Mesendoderm (in vitro differentiated cells): ENCODE results near the gene RPS6KA2.

Experiments used
- DNase-seq: peaks from one replicate; pipeline ENCODE4 v3.0.0; 2013
- H2AK5ac ChIP-seq: 2 replicates; pipeline ENCODE4 v1.6.1; 2013; ENCODE audit warnings: low read length, inconsistent platforms
- H2BK120ac ChIP-seq: 2 replicates; pipeline ENCODE4 v1.6.1; 2013; ENCODE audit warnings: low read depth, mild to moderate bottlenecking, low read length, moderate library complexity, mixed read lengths
- H2BK15ac ChIP-seq: replicated peaks from 2 replicates; pipeline ENCODE4 v1.6.1; 2013; ENCODE audit warnings: low read depth, mild to moderate bottlenecking, moderate library complexity
- H2BK5ac ChIP-seq: 2 replicates; pipeline ENCODE4 v1.6.1; 2013; ENCODE audit warnings: low read length, inconsistent platforms
- H3K18ac ChIP-seq: 2 replicates; pipeline ENCODE4 v1.6.1; 2013; ENCODE audit warnings: mild to moderate bottlenecking, low read length, mixed read lengths
- H3K23ac ChIP-seq: one replicate; pipeline ENCODE4 v1.6.1; 2013; ENCODE audit warnings: low read length
- H3K27ac ChIP-seq: 2 replicates; pipeline ENCODE4 v1.5.1; 2013; ENCODE audit warnings: low read depth, mild to moderate bottlenecking, inconsistent platforms, low read length, moderate library complexity
- H3K27me3 ChIP-seq: 2 replicates; pipeline ENCODE4 v1.6.1; 2013; ENCODE audit warnings: low read length, control low read depth, mild to moderate bottlenecking, inconsistent platforms; ENCODE audit not compliant: insufficient read depth, poor library complexity
- H3K36me3 ChIP-seq: 2 replicates; pipeline ENCODE4 v1.6.1; 2013; ENCODE audit warnings: low read length, inconsistent platforms; ENCODE audit not compliant: control insufficient read depth, insufficient read depth
- H3K4ac ChIP-seq: one replicate; pipeline ENCODE4 v1.6.1; 2013; ENCODE audit warnings: low read depth, mild to moderate bottlenecking, low read length, moderate library complexity
- H3K4me1 ChIP-seq: 2 replicates; pipeline ENCODE4 v1.6.1; 2013; ENCODE audit warnings: low read depth, low read length, inconsistent platforms; ENCODE audit not compliant: control insufficient read depth
- H3K4me2 ChIP-seq: 2 replicates; pipeline ENCODE4 v1.6.1; 2013; ENCODE audit warnings: low read length
- H3K4me3 ChIP-seq: 2 replicates; pipeline ENCODE4 v1.5.1; 2013; ENCODE audit warnings: mild to moderate bottlenecking, low read length
- H3K56ac ChIP-seq: one replicate; pipeline ENCODE4 v1.6.1; 2013; ENCODE audit warnings: low read length
- H3K79me1 ChIP-seq: 2 replicates; pipeline ENCODE4 v1.6.1; 2013; ENCODE audit warnings: low read length, inconsistent platforms
- H3K79me2 ChIP-seq: 2 replicates; pipeline ENCODE4 v1.6.1; 2013; ENCODE audit warnings: mild to moderate bottlenecking, low read length; ENCODE audit not compliant: control insufficient read depth, insufficient read depth
- H3K9ac ChIP-seq: 2 replicates; pipeline ENCODE4 v1.6.1; 2013; ENCODE audit warnings: low read length, inconsistent platforms
- H4K5ac ChIP-seq: one replicate; pipeline ENCODE4 v1.6.1; 2013; ENCODE audit warnings: low read length
- H4K8ac ChIP-seq: one replicate; pipeline ENCODE4 v1.6.1; 2013; ENCODE audit warnings: low read depth, mild to moderate bottlenecking, control low read depth, low read length, moderate library complexity
- WGBS: extraction: QIAGEN DNeasy Blood & Tissue Kit; methylation state at CpG from one replicate; pipeline ENCODE4 v1.1.7; 2013; ENCODE audit warnings: low lambda C conversion rate, missing lambda C conversion rate; ENCODE audit not compliant: insufficient coverage; ENCODE audit errors: extremely low coverage; 5-methylcytosine and 5-hydroxymethylcytosine counted together

The RPS6KA2 gene

DNA sequence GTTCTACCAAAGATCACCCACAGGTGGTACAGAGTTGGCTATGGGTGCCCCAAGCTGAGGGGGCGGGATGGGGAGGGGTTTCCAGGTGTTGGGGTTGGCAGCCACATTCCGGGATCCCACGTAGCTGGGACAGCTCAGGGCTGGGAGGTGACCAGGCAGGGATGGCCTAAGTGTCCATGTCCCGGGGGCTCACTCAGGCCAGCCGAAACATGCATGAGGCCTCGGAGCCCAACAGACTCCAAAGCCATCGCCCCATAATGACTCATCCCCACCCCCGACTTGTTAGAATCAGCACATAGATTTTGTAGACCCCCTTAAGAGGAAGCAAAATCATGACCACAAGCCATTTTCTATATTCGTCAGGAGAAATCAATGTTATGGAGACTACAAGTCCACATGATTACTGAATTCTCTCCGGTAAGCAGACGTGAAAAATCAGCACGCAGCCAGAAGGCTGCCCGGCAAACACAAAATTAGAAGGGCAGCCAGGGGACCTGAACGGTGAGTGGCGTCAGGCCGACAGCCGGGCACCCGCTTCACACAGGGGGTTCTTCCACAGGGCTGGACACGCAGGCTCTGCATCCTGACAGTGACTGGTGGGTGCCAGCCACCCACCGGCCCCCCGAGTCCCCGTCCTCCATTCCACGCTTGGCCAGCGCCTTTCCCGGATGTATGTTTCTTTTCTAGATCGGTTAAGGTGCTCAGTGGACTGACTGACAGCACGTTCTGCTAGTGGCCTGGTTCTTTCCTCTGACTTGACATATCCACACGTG is 121.7 kb downstream of the RPS6KA2 start:
- Histone ChIP-seq H3K36me3 (no peaks in the 10 kb centered on the region), H4K5ac (no peak overlapping the region)
- WGBS = no CpG with 5 or more reads among the region's 28 CpGs

DNA sequence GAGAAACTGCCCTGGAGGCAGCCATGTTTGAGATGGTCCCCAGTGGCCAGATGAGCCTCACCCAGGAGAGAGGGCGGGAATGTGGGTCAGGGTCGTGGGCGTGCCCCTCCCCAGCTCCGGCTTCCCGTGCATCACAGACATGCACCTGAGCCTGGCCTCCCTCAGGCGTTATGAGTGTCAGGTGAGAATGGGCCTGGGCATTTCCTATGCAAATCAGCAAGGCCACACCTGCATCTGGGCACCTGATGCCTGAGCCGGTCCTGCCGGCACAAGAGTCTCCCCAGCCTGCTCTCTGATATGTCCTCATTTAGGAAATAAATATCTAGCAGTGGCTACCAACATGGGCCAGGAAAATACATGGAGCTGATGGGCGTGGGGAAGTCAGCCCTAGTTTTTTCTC is 123.0 kb downstream of the RPS6KA2 start:
- Histone ChIP-seq H3K36me3 (no peaks in the 10 kb centered on the region), H3K4me2 (no peak overlapping the region), H4K5ac (no peak overlapping the region), H3K79me1 (no peaks in the 10 kb centered on the region), H3K18ac (no peak overlapping the region), H3K27ac (no peak overlapping the region), H3K9ac (no peak overlapping the region), H3K4ac (no peak overlapping the region), H3K23ac (no peak overlapping the region), H2BK5ac (no peak overlapping the region), H3K56ac (no peak overlapping the region), H2BK120ac (no peak overlapping the region), H4K8ac (no peak overlapping the region), H3K4me1 (no peaks in the 10 kb centered on the region), H3K79me2 (no peaks in the 10 kb centered on the region), H2AK5ac (no peak overlapping the region), H2BK15ac (no peak overlapping the region), H3K27me3 (no peaks in the 10 kb centered on the region), H3K4me3 (no peak overlapping the region)
- WGBS = no CpG with 5 or more reads among the region's 9 CpGs
- DNase-seq = no peak

More for the DNA sequence above, 121.7 kb downstream of the RPS6KA2 start:
- H3K4me3 ChIP-seq = no peak overlapping the region
- no peak overlapping the region for H3K4ac ChIP-seq
- H3K79me2 ChIP-seq = no peaks in the 10 kb centered on the region
- no peak overlapping the region for H3K9ac ChIP-seq
- no peak overlapping the region for H2BK120ac ChIP-seq
- H3K79me1 ChIP-seq = no peaks in the 10 kb centered on the region
- H3K18ac ChIP-seq = no peak overlapping the region
- H2AK5ac ChIP-seq = no peak overlapping the region
- H3K27ac ChIP-seq = no peak overlapping the region
- no peak overlapping the region for H3K23ac ChIP-seq
- DNase-seq = no peak
- H3K4me1 ChIP-seq = no peaks in the 10 kb centered on the region
- H2BK5ac ChIP-seq = no peak overlapping the region
- no peak overlapping the region for H3K4me2 ChIP-seq
- no peaks in the 10 kb centered on the region for H3K27me3 ChIP-seq
- H4K8ac ChIP-seq = no peak overlapping the region
- no peak overlapping the region for H3K56ac ChIP-seq
- no peak overlapping the region for H2BK15ac ChIP-seq

DNA sequence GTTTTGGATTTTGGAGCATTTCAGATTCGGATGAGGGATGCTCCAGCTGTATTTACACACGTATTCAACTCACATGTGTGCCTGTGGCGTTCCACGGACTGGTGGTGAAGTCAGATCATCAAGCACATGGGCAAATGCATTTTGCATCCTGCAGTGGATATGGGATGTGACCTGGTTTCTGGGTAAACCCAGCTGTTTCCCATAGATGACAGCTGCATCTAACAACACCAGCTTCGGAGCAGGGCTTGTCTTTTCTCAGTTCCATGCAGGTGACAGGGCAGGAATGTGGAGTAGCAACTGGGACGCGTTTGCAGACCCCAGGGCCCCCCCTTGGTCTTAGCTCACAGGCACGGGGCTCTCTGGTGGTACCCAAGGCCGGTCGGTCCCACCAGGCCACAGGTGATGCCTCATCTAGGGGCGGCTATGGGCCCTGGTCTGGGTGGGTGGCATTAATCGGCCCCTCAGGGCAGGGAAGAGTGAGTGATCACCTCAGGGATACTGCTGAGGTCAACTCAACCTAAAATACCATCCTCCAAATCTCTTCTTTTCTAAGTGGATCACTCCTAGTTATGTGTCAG is 123.8 kb downstream of the RPS6KA2 start:
- Histone ChIP-seq H2BK5ac (no peak overlapping the region), H3K79me1 (no peaks in the 10 kb centered on the region), H4K8ac (no peak overlapping the region), H3K79me2 (no peaks in the 10 kb centered on the region), H3K18ac (no peak overlapping the region), H3K27ac (no peak overlapping the region), H3K4ac (no peak overlapping the region), H3K36me3 (no peaks in the 10 kb centered on the region), H2BK15ac (no peak overlapping the region), H3K4me1 (no peaks in the 10 kb centered on the region), H3K9ac (no peak overlapping the region), H3K4me2 (no peak overlapping the region), H2BK120ac (no peak overlapping the region), H4K5ac (no peak overlapping the region), H3K4me3 (no peak overlapping the region), H3K23ac (no peak overlapping the region), H2AK5ac (no peak overlapping the region), H3K27me3 (no peaks in the 10 kb centered on the region), H3K56ac (no peak overlapping the region)
- no CpG with 5 or more reads among the region's 12 CpGs for WGBS
- no peak for DNase-seq

DNA sequence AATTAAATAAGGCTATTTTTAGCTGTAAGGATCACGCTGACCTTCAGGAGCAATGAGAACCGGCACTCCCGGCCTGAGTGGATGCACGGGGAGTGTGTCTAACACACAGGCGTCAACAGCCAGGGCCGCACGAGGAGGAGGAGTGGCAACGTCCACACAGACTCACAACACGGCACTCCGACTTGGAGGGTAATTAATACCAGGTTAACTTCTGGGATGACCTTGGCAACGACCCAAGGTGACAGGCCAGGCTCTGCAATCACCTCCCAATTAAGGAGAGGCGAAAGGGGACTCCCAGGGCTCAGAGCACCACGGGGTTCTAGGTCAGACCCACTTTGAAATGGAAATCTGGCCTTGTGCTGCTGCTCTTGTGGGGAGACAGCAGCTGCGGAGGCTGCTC is 124.6 kb downstream of the RPS6KA2 start:
- no peaks in the 10 kb centered on the region for H3K27me3 ChIP-seq
- no peak overlapping the region for H4K5ac ChIP-seq
- no peak overlapping the region for H3K9ac ChIP-seq
- no peak overlapping the region for H3K27ac ChIP-seq
- H3K4me2 ChIP-seq = no peak overlapping the region
- H3K79me1 ChIP-seq = no peaks in the 10 kb centered on the region
- DNase-seq = no peak
- no peaks in the 10 kb centered on the region for H3K79me2 ChIP-seq
- H2BK15ac ChIP-seq = no peak overlapping the region
- H3K18ac ChIP-seq = no peak overlapping the region
- no peak overlapping the region for H2BK5ac ChIP-seq
- no peak overlapping the region for H3K4ac ChIP-seq
- no peak overlapping the region for H3K4me3 ChIP-seq
- no peak overlapping the region for H3K23ac ChIP-seq
- H2AK5ac ChIP-seq = no peak overlapping the region
- H3K56ac ChIP-seq = no peak overlapping the region
- H3K4me1 ChIP-seq = no peaks in the 10 kb centered on the region
- WGBS = no CpG with 5 or more reads among the region's 14 CpGs
- H4K8ac ChIP-seq = no peak overlapping the region
- no peak overlapping the region for H2BK120ac ChIP-seq
- no peaks in the 10 kb centered on the region for H3K36me3 ChIP-seq

DNA sequence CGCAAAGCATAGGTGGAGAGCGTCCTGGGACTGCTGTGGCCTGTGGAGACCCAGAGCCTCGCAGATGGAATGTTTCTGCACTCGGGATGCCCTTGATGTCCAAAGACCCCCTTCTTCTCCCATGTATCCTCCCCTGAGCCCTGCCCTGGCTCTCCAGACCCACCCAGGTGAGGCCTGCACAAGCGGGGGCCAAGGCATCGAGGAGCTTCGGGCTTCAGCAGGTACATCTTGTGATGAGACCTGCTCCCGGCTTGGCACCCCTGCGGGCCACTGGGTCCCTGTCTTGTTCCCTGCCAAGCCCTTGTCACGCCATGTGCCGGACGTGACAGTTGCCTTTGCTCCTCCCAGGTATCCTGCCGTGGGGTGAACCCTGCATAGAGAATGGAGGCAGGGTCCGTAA is 125.8 kb downstream of the RPS6KA2 start:
- no peak for DNase-seq
- Histone ChIP-seq H2BK120ac (no peak overlapping the region), H2AK5ac (no peak overlapping the region), H3K79me2 (no peaks in the 10 kb centered on the region), H3K79me1 (no peaks in the 10 kb centered on the region), H3K36me3 (no peaks in the 10 kb centered on the region), H3K9ac (no peak overlapping the region), H3K4me3 (no peak overlapping the region), H3K18ac (no peak overlapping the region), H3K4me2 (no peak overlapping the region), H3K27me3 (no peaks in the 10 kb centered on the region), H3K56ac (no peak overlapping the region), H4K5ac (no peak overlapping the region), H2BK5ac (no peak overlapping the region), H3K4ac (no peak overlapping the region), H4K8ac (no peak overlapping the region), H3K27ac (no peak overlapping the region), H3K4me1 (no peaks in the 10 kb centered on the region), H2BK15ac (no peak overlapping the region), H3K23ac (no peak overlapping the region)
- WGBS = no CpG with 5 or more reads among the region's 14 CpGs

DNA sequence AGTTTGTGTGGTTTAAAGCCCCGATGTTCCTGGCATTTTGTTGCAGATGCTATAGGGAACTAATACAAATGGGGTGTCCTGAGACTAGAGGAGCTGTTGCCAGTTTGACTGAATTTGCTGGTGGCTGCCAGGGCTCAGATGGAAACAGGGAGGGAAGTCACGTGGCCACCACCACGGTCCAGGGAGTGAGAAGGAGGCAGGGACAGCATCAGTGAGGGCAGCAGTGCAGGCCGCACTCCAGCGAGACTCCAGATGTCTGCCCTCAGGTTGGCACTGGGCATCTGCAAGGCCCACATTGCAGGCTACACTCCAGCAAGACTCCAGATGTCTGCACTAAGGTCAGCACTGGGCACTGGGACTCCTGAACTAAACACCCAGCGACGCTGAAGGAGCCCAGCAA is 126.8 kb downstream of the RPS6KA2 start:
- DNase-seq = no peak
- H2AK5ac ChIP-seq = no peak overlapping the region
- H3K79me2 ChIP-seq = no peaks in the 10 kb centered on the region
- no peak overlapping the region for H3K18ac ChIP-seq
- H2BK120ac ChIP-seq = no peak overlapping the region
- H3K4me2 ChIP-seq = no peak overlapping the region
- no peak overlapping the region for H4K5ac ChIP-seq
- H3K23ac ChIP-seq = no peak overlapping the region
- H4K8ac ChIP-seq = no peak overlapping the region
- no CpG with 5 or more reads among the region's 7 CpGs for WGBS
- H2BK15ac ChIP-seq = no peak overlapping the region
- H3K4me3 ChIP-seq = no peak overlapping the region
- no peaks in the 10 kb centered on the region for H3K27me3 ChIP-seq
- H2BK5ac ChIP-seq = no peak overlapping the region
- H3K79me1 ChIP-seq = no peaks in the 10 kb centered on the region
- no peak overlapping the region for H3K9ac ChIP-seq
- H3K4me1 ChIP-seq = no peaks in the 10 kb centered on the region
- H3K36me3 ChIP-seq = no peaks in the 10 kb centered on the region
- H3K56ac ChIP-seq = no peak overlapping the region
- H3K4ac ChIP-seq = no peak overlapping the region
- H3K27ac ChIP-seq = no peak overlapping the region
